GM12878 (cell line): ENCODE results near the gene ADD1. TPM values are rescaled to one million over a fixed set of nuclear protein-coding genes. Genes with fewer than 3 reads are reported as not detected.
A peak's percentile ranks its signal among the peaks of the same experiment; 100 is the strongest.

ENCODE experiments used
- CEBPB ChIP-seq, 2 experiments: fragments of 150-350 bp in 1 of 2; IDR thresholded peaks; 2 replicates each; pipeline ENCODE4 v1.6.1; 2012 to 2014; ENCODE audit warnings: low read depth in 2 of 2, low read length in 2 of 2, borderline replicate concordance in 1 of 2, inconsistent platforms in 1 of 2
- CHD1 ChIP-seq: IDR thresholded peaks from 2 replicates; pipeline ENCODE4 v1.6.1; 2012; ENCODE audit warnings: low read depth, low read length, improper control_type of control experiment
- EGR1 ChIP-seq, 2 experiments: IDR thresholded peaks; 1 replicate in 1 of 2; 2 replicates in 1 of 2; pipeline ENCODE4 v1.6.1; 2011 to 2012; ENCODE audit warnings: low read depth in 2 of 2, low read length in 2 of 2, borderline replicate concordance in 1 of 2, mild to moderate bottlenecking in 1 of 2, moderate library complexity in 1 of 2
- JUNB ChIP-seq: IDR thresholded peaks from 2 replicates; pipeline ENCODE4 v1.6.1; 2016; ENCODE audit warnings: antibody characterized with exemption, mild to moderate bottlenecking
- MEF2B ChIP-seq: fragments of 450-650 bp; IDR thresholded peaks from 2 replicates; pipeline ENCODE4 v1.6.1; 2018; ENCODE audit warnings: mild to moderate bottlenecking, moderate library complexity; ENCODE audit not compliant: partially characterized antibody, poor library complexity, severe bottlenecking
- NR2C2 ChIP-seq: IDR thresholded peaks from 2 replicates; pipeline ENCODE4 v1.6.1; 2011; ENCODE audit warnings: borderline replicate concordance, low read depth; ENCODE audit not compliant: control insufficient read depth, insufficient read length
- PRDM15 ChIP-seq: fragments of 450-650 bp; formaldehyde crosslinking; IDR thresholded peaks from 2 replicates; pipeline ENCODE4 v1.4.0; 2020; ENCODE audit warnings: mild to moderate bottlenecking, moderate library complexity
- ZBED1 ChIP-seq: IDR thresholded peaks from 2 replicates; pipeline ENCODE4 v1.6.1; 2016; ENCODE audit warnings: borderline replicate concordance
- polyA plus RNA-seq, 11 experiments: library from polyadenylated mRNA; depleted of rRNA in 4 of 11; unstranded in 6 of 11; stranded (reverse) in 5 of 11; fragments of >200 nt; fragmentation: Nextera tagmentation in 4 of 11; fragmentation: Illumina TruSeq in 1 of 11; extraction: Ambion mirVana in 4 of 11; extraction: Trizol in 1 of 11; gene quantifications; 1 replicate in 1 of 11; 2 replicates in 10 of 11; pipeline versions ENCODE4 v1.2.1 to v1.2.3, GENCODE V29; 2011 to 2016; ENCODE audit warnings: inconsistent platforms in 2 of 11, missing spikeins in 2 of 11, low read depth in 1 of 11
- total RNA-seq, 4 experiments: library from RNA; depleted of rRNA in 3 of 4; stranded (reverse); fragments of >200 nt in 3 of 4; fragmentation: Illumina TruSeq in 1 of 4; extraction: Trizol in 1 of 4; gene quantifications; 2 replicates each; pipeline versions ENCODE4 v1.2.1 to v1.2.3, GENCODE V29; 2013 to 2021

ADD1 gene
- total and polyA plus RNA-seq, 10 of the 15 experiments (the other 5 are each of a cell fraction or from before 2014, with no cell fraction given), result 21.6 to 182 (median 105) TPM

GRCh38 chr4:2937146-2937857, 93.7 kb downstream of the ADD1 start (continued):
- no peak for TF ChIP-seq PRDM15
- 0 out of 2 replicates have a peak, but pooled peaks have one; percentile 26 for TF ChIP-seq CHD1
- peak; percentile 96 for TF ChIP-seq MEF2B
- TF ChIP-seq EGR1 (IDR thresholded peaks at IDR 0.05; ENCODE audit: borderline replicate concordance in 1 of 2, low read depth in 2 of 2, low read length in 2 of 2), result 0 out of 3 replicates have a peak, but pooled peaks of 1 of the 2 experiments have one; percentile 25
- TF ChIP-seq JUNB, result no peak; the same call in 1 of the 2 replicates
- TF ChIP-seq ZBED1, result no peak; the same call in 1 of the 2 replicates
- TF ChIP-seq CEBPB (IDR thresholded peaks at IDR 0.05; ENCODE audit: borderline replicate concordance in 1 of 2, low read depth in 2 of 2, low read length in 2 of 2), result no peak
- TF ChIP-seq NR2C2, result no peak
